Measurements from ENCODE around the gene IGF2BP1. TPM values are rescaled to one million over a fixed set of nuclear protein-coding genes. Genes with fewer than 3 reads are reported as not detected.

IGF2BP1 gene
- polyA plus RNA-seq, 1 of the 3 experiments (the other 2 are of a cell fraction), result 0.05 TPM

- no peaks in the 10 kb centered on the region for H3K36me3 ChIP-seq (replicated peaks in 1 of 2; ENCODE audit: control insufficient read depth in 1 of 2, insufficient read depth in 2 of 2, low read length in 1 of 2)
- WGBS (ENCODE audit: low lambda C conversion rate), result 19% methylated on average over 19 of the region's 22 CpGs
- peaks cover 89% of the 10 kb centered on the region for H3K27me3 ChIP-seq (ENCODE audit: insufficient read depth)
- ChIA-PET CTCF (interaction anchor here (0.7 to 9.7 kb wide), 10 partner anchors 8 to 343 kb away, joined by 3 to 88 read pairs (median 4); no protein-coding TSS in a partner anchor), POLR2A (no interaction called here)
- H3F3A ChIP-seq (replicated peaks; ENCODE audit: insufficient read depth), result peaks cover 13% of the 10 kb centered on the region
- no peak for TF ChIP-seq EP300 (IDR thresholded peaks at IDR 0.05; ENCODE audit: borderline replicate concordance in 1 of 2, low read depth in 1 of 2, low read length in 1 of 2)
- no peak for TF ChIP-seq RCOR1 (IDR thresholded peaks at IDR 0.05; ENCODE audit: low read length)
- TF ChIP-seq YY1 (IDR thresholded peaks at IDR 0.05; ENCODE audit: low read depth), result no peak
- TF ChIP-seq GABPA (IDR thresholded peaks at IDR 0.05; ENCODE audit: low read depth), result no peak
- TF ChIP-seq IRF3 (IDR thresholded peaks at IDR 0.05; ENCODE audit: low read depth, low read length), result no peak
- TF ChIP-seq NFIC (IDR thresholded peaks at IDR 0.05; ENCODE audit: borderline replicate concordance), result no peak
- peak; percentile 67; the same call in 1 of the 2 replicates for TF ChIP-seq EZH2phosphoT487 (IDR thresholded peaks at IDR 0.05; ENCODE audit: borderline replicate concordance, low read depth)
- H3K9ac ChIP-seq, result no peak overlapping the region
- H3K79me2 ChIP-seq (ENCODE audit: insufficient read depth), result no peaks in the 10 kb centered on the region
- no peak overlapping the region for H2AFZ ChIP-seq (ENCODE audit: low read depth)
- H3K4me3 ChIP-seq (ENCODE audit: low read depth in 2 of 2, low read length in 1 of 2), result no peak overlapping the region
- H3K9me3 ChIP-seq, result no peaks in the 10 kb centered on the region
- no peak overlapping the region for H3K27ac ChIP-seq (ENCODE audit: low read depth in 2 of 2, low read length in 1 of 2)
- DNase-seq, result no peak
- no peaks in the 10 kb centered on the region for H3K9me2 ChIP-seq
- peaks cover 0 to under 1% of the 10 kb centered on the region in 2 experiments; a peak in 2 of 4 replicates for H3K4me1 ChIP-seq (ENCODE audit: control insufficient read depth in 1 of 2, insufficient read depth in 2 of 2, low read depth in 1 of 2, low read length in 1 of 2)
- H3K4me2 ChIP-seq, result no peak overlapping the region
- no peaks in the 10 kb centered on the region for H4K20me1 ChIP-seq (ENCODE audit: insufficient read depth)
These were observed 18.2 kb downstream of the IGF2BP1 start for GRCh38 chr17:49015179-49015923.

GRCh38 chr17:49015924-49016774 is 19.0 kb downstream of the IGF2BP1 start:
- no peak overlapping the region; the same call in 1 of the 2 replicates for H3K4me2 ChIP-seq
- H2AFZ ChIP-seq (ENCODE audit: low read depth), result no peak overlapping the region
- H3K27ac ChIP-seq (ENCODE audit: low read depth in 2 of 2, low read length in 1 of 2), result no peak overlapping the region
- ChIA-PET POLR2A (no interaction called here), CTCF (interaction anchor here (0.9 to 9.7 kb wide), 9 partner anchors 8 to 344 kb away, joined by 3 to 88 read pairs (median 5); no protein-coding TSS in a partner anchor)
- TF ChIP-seq SIN3A (IDR thresholded peaks at IDR 0.05; ENCODE audit: borderline replicate concordance, low read depth, low read length), result no peak
- no peak for TF ChIP-seq RXRA (IDR thresholded peaks at IDR 0.05; ENCODE audit: borderline replicate concordance, low read depth)
- TF ChIP-seq EZH2phosphoT487 (IDR thresholded peaks at IDR 0.05; ENCODE audit: borderline replicate concordance, low read depth), result peak; percentile 44; the same call in 1 of the 2 replicates
- peaks cover 89% of the 10 kb centered on the region for H3K27me3 ChIP-seq (ENCODE audit: insufficient read depth)
- no peak overlapping the region for H3K9ac ChIP-seq
- no peaks in the 10 kb centered on the region for H3K9me3 ChIP-seq
- no peaks in the 10 kb centered on the region for H3K79me2 ChIP-seq (ENCODE audit: insufficient read depth)
- no peaks in the 10 kb centered on the region for H4K20me1 ChIP-seq (ENCODE audit: insufficient read depth)
- H3K9me2 ChIP-seq, result no peaks in the 10 kb centered on the region
- no peak overlapping the region for H3K4me3 ChIP-seq (ENCODE audit: low read depth in 2 of 2, low read length in 1 of 2)
- WGBS (ENCODE audit: low lambda C conversion rate), result 17% methylated on average over 11 of the region's 11 CpGs
- peaks cover 0 to 9% of the 10 kb centered on the region in 2 experiments; a peak in 2 of 4 replicates for H3K4me1 ChIP-seq (ENCODE audit: control insufficient read depth in 1 of 2, insufficient read depth in 2 of 2, low read depth in 1 of 2, low read length in 1 of 2)
- DNase-seq, result no peak
- peaks cover 16% of the 10 kb centered on the region for H3F3A ChIP-seq (replicated peaks; ENCODE audit: insufficient read depth)
- H3K36me3 ChIP-seq (replicated peaks in 1 of 2; ENCODE audit: control insufficient read depth in 1 of 2, insufficient read depth in 2 of 2, low read length in 1 of 2), result no peaks in the 10 kb centered on the region

Data from SK-N-SH (cell line).